Renal cortex interstitium (tissue), 11 donors: ENCODE measurements around the gene TELO2. TPM values are rescaled to one million over a fixed set of nuclear protein-coding genes. Genes with fewer than 3 reads are reported as not detected.

ENCODE experiments used
- DNase-seq, 11 donors: peaks; one replicate each; pipeline ENCODE4 v3.0.0-alpha.2; 2013; ENCODE audit warnings: low read depth in 9 of 11, low spot score in 4 of 11; ENCODE audit errors: extremely low read depth in 1 of 11
- polyA plus RNA-seq, 3 donors: library from polyadenylated mRNA; unstranded; fragments of 120-200 nt; gene quantifications; one replicate each; pipeline ENCODE4 v1.2.1, GENCODE V29; 2013; ENCODE audit not compliant: insufficient read length in 3 of 3

The TELO2 gene
- polyA plus RNA-seq, 3 donors: 24.1 to 46.2 (median 38.0) TPM

GRCh38 chr16:1492082-1492922, 858 bp upstream of the TELO2 start:
- DNase-seq: no peak

GRCh38 chr16:1493746-1494094, 560 bp downstream of the TELO2 start:
- no peak for DNase-seq

GRCh38 chr16:1494129-1494640, 1.0 kb downstream of the TELO2 start:
- DNase-seq: no peak

GRCh38 chr16:1494711-1495110, 1.6 kb downstream of the TELO2 start:
- no peak for DNase-seq

DNA sequence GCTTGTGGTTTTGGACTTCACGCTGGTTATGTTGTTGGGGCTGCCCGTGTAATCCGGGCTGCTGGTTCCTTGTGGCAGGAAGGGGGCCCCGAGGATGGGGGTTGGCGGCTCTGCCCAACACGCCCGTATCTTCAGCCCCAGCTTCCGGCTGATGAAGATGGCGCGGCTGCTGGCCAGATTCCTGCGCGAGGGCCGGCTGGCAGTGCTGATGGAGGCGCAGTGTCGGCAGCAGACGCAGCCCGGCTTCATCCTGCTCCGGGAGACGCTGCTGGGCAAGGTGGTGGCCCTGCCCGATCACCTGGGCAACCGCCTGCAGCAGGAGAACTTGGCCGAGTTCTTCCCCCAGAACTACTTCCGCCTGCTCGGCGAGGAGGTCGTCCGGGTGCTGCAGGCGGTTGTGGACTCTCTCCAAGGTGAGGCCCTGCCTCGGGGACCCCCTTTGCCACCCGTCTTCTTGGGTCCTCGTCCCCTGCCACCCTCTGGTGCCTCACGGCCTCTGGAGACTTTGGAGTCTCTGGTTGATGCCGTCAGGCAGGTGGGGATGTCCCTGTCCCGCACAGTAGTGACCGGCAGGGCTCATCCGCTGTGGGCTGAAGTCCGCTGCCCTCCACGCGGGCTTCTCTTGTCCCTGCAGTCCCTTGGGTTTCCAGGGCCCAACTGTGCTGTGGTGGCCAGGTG, 2.2 kb downstream of the TELO2 start:
- DNase-seq: no peak

DNA sequence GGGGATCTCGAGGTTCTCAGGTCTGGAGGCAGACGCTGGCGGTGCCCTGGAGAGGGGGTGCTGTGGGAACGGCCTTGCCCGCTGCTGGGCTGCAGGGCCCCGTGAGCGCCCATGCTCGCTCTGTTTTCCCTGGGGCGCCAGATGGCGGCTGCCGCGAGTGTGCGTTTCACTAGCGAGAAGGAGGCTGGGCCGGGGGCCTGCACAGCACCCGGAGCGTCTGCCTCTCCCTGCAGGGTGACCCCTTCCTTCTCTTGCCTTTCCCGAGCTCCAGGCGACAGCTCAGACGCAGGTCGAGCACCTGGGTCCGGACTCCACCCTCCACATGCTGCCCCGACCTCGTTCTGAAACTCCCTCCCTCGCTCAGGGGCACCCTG, 2.7 kb downstream of the TELO2 start:
- DNase-seq: no peak

- DNase-seq: no peak
Observed at GRCh38 chr16:1496464-1496863, 3.3 kb downstream of the TELO2 start.

DNA sequence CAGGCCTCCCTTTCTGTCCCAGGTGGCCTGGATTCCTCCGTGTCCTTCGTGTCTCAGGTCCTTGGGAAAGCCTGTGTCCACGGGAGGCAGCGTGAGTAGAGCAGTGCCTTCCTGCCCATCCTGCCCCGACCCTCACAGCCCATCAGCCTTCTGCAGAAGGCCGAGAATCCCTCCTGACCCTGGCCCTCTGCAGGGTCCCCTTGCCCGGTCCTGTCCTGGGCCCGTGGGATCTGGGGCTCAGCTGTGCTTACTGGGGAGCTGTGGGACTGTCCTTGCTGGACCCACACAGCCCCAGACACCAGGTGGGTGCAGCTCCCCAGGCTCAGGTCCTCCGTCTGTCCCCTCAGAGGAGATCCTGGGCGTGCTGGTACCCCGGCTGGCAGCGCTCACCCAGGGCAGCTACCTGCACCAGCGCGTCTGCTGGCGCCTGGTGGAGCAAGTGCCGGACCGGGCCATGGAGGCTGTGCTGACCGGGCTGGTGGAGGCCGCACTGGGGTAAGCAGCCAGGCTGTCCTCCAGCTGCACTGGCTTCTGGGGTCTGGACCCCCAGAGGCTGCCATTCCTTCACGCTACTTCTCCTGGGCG, 3.9 kb downstream of the TELO2 start:
- DNase-seq: no peak

DNA sequence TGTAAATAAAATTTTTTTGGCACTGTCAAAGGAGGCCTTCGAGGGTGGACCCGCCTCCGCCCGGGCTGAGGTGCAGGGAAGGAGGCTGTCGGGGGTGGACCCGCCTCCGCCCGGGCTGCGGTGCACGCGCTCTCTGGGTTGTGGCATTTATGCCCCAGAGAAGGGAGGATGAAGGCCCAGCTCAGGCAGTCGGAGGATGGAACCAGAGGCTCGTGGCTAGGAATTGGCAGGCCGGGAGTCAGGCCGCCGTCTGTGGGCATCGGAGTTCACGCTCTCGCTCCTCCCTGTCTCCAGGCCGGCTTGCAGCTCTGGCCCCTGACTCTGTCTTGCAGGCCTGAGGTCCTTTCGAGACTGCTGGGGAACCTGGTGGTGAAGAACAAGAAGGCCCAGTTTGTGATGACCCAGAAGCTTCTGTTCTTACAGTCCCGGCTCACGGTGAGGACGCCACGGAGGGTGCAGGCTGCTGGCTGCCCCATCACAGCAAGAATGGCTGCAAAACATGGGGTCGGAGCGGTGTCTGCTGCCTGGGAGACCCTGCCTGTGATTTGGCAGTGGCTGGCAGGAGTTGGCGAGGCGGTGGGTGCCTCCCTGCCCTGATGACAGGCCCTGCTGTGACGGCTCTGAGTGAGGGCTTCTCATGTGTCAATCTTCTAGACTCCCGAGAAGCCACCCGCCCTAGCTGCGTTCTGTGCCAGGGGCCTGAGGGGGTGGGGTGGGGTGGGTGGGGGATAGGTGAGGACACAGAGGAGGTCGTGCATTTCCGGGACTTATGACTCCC, 5.9 kb downstream of the TELO2 start:
- no peak for DNase-seq

GRCh38 chr16:1499756-1500464, 6.8 kb downstream of the TELO2 start:
- DNase-seq: no peak

- DNase-seq: no peak
Observed at GRCh38 chr16:1500465-1501150, 7.4 kb downstream of the TELO2 start.

GRCh38 chr16:1501630-1502029, 8.5 kb downstream of the TELO2 start:
- DNase-seq: no peak

- no peak for DNase-seq
Observed at GRCh38 chr16:1502092-1503004, 9.2 kb downstream of the TELO2 start.

DNA sequence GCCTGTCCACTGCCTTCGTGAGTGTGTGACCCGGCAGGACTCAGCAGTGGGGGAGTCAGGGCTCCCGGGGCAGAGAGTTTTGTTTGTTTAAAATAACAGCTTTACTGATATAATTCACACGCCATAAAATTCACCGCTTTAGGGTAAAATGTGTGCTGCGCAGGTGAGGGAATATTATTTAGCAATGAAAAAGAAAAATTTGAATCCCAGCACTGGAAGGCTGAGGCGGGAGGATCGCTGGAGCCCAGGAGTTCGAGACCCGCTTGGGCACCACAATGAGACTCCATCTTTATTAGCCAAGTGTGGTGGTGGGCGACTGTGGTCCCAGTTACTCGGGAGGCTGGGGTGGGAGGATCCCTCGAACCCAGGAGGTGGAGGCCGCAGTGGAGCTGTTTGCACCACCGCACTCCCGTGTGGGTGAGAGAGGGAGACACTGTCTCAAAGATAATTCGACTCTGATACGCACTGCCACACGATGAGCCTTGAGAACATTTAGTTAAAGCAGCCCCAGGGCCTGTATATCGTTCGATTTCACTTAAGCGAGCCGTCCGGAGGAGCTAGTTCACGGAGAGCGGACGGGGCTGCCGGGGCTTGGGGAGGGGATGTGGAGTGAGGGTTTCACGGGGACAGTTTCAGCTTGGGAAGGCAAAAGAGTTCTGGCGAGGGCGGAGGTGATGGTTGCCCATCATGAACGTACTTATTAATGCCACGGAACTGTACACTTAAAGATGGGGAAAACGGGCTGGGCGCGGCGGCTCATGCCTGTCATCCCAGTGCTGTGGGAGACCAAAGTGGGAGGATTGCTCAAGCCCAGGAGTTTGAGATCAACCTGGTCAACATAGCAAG, 10.2 kb downstream of the TELO2 start:
- no peak for DNase-seq

GRCh38 chr16:1505073-1505844, 12.1 kb downstream of the TELO2 start:
- no peak for DNase-seq

- no peak for DNase-seq
Observed at GRCh38 chr16:1505912-1506311, 12.8 kb downstream of the TELO2 start.
